Fibroblast of pulmonary artery (primary cell): ENCODE results near the gene IQCM.
A peak's percentile ranks its signal among the peaks of the same experiment; 100 is the strongest.

ENCODE experiments used
- DNase-seq: peaks from one replicate; pipeline ENCODE4 v3.0.0-alpha.2; 2010; ENCODE audit warnings: low read depth
- H3K4me3 ChIP-seq: replicated peaks from 2 replicates; pipeline ENCODE4 v1.5.1; 2011; ENCODE audit warnings: low read depth, mild to moderate bottlenecking, control low read depth, low read length, moderate library complexity
- TF ChIP-seq, protein P1 (sequence below): IDR thresholded peaks from 2 replicates; pipeline ENCODE4 v1.5.1; 2011; ENCODE audit warnings: mild to moderate bottlenecking, control low read depth, low read length, inconsistent platforms; ENCODE audit errors: missing control alignments

The IQCM gene

DNA sequence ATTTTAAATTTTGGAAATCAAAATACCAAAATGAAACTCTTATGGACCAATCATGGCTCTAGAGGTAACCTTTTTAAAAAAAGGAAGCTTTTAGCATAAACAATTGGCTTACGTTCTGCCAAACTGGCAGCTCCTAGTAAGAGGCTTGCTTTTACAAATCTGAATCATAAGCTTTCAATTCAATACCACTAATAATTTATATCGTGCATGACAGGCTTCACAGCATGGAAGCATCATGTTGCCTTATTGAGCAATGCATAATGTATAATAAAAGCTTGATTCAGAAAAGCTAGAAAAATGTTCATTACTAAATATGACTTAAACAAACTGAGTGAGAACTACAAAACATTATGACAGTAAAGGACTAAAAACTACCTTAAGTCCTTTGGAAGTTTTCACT is 280.9 kb downstream of the IQCM start:
- no peak for DNase-seq
- TF ChIP-seq, protein P1, sequence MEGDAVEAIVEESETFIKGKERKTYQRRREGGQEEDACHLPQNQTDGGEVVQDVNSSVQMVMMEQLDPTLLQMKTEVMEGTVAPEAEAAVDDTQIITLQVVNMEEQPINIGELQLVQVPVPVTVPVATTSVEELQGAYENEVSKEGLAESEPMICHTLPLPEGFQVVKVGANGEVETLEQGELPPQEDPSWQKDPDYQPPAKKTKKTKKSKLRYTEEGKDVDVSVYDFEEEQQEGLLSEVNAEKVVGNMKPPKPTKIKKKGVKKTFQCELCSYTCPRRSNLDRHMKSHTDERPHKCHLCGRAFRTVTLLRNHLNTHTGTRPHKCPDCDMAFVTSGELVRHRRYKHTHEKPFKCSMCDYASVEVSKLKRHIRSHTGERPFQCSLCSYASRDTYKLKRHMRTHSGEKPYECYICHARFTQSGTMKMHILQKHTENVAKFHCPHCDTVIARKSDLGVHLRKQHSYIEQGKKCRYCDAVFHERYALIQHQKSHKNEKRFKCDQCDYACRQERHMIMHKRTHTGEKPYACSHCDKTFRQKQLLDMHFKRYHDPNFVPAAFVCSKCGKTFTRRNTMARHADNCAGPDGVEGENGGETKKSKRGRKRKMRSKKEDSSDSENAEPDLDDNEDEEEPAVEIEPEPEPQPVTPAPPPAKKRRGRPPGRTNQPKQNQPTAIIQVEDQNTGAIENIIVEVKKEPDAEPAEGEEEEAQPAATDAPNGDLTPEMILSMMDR = no peak
- H3K4me3 ChIP-seq = no peak overlapping the region

DNA sequence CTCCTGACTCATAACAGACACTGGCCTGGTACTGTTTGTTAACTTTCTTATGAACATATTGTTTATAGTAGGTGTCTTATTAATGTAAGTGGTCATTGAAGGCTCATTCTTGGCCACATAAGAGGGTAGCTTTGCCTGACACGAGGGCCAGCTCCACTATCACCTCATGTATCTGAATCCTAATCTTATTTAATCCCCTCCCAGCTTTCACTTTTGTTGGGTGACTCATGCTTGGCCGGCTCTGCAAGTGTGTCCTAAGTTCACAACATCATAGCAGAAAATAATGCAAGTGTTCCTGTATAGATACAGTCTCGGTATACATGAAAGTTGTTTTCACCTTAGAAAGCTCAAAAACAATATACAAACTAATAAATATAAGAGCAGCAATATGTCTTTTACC is 283.8 kb downstream of the IQCM start:
- peak; percentile 15 for DNase-seq
- TF ChIP-seq, protein P1 = no peak
- no peak overlapping the region for H3K4me3 ChIP-seq

DNA sequence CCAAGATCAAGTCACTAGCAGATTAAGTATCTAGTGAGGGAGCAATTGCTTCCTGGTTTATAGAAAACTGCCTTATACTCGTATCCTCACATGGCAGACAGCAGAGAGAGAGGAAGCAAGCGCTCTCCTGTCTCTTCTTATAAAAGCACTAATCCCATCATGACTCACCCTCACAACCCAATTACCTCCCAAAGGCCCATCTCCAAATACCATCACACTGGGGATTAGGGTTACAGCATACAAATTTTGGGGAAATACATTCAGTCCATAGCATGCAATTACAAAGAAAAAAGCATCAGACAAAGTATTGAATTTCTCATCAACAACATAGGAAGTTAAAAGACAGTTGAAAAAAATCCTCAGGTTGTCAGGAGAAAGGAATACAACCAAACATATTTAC is 292.6 kb downstream of the IQCM start:
- TF ChIP-seq, protein P1 = no peak
- no peak overlapping the region for H3K4me3 ChIP-seq
- no peak for DNase-seq

DNA sequence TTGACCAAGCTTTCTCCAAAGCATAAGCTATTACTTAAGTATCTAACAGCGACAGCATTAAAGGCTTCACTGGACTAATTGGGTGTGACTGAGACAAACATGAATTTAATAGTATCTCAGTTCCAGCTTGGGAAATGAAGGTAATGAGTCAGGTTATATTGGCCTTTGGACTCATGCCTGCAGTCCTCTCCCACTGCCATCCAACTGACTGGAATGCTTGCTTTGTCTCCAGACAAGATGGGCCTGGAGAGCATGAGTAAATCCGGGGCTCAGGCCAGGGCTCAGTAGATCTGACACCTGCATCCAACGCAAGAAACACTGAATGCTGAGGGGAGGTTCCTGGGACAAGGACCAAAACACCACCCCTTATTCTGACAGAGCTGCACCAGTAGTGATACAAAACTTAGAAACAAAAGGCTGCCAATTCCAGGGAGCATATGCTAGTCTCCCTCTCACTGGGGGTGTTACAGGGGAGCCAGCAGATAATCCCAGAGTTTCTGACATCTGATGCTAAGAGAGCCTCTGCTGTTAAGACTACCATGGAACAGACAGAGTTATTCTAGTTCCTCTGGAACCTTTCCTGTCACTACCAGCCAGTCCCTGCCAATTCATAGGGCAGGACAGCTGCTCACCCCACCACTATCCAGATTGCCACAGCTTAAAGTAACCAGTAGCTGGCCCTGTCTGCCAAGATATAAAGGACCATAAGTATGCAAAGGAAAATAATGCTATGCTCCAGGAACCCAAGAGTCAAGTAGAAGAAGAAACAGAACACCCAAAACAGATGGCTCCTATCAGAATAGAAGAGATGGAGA is 293.8 kb downstream of the IQCM start:
- TF ChIP-seq, protein P1 = no peak
- DNase-seq = no peak
- no peak overlapping the region for H3K4me3 ChIP-seq

DNA sequence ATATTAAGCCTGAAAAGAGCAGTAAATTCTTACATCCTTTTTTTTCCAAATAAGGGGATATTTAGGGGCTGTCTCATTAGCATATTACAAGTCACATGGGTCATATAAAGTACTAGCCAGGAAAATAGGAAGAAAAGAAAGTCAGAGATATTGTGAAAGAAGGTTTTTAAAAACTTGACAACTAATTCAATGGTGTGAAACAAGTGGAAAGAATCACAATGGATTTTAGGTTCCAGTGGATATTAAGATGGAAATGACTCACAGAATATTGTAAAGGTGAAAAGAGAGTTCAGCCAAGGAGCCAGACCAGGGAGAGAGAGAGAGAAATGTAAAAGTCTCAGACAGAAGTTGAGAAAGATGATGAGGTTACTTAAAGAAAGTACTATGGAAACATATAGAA is 297.2 kb downstream of the IQCM start:
- DNase-seq = no peak
- H3K4me3 ChIP-seq = no peak overlapping the region
- TF ChIP-seq, protein P1 = no peak

DNA sequence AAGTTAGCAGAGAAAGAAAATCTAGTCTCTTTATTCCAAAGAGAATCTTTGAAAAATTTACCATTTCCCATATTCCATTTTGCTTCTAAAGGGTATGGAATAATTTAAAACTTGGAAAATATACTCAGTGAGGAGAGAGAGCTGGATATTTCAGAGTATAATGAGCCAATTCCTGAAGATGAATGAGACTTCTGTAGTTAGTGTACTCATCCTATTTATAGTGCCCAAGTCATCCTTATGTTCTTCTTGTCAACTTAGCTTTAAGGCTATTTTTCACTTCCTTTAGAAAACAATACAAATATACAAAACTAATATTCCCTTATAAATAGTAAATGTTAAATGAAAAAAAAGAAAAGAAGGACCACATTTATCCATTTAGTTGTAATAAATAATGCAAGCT is 302.6 kb downstream of the IQCM start:
- no peak for DNase-seq
- no peak overlapping the region for H3K4me3 ChIP-seq

DNA sequence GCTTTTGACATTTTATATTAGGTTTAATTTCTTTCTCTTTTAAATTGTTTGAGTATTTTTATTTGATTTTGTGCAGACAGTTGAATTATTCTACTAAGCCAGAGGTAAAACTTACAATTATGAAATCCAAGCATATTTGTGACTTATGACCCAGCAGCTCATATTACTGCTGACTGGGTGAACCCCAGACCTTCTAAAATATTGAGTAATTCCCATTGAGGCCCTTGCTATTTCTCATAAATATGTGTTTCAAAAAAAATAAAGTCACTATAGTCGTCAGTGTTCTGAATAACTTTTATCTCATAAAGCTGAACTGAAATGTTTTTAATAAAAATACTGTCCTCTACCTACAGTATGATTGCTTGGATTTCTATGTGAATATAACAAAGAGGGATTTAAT is 303.1 kb downstream of the IQCM start:
- TF ChIP-seq, protein P1 = no peak
- DNase-seq = peak; percentile 8

More for the DNA sequence above, 302.6 kb downstream of the IQCM start:
- TF ChIP-seq, protein P1 = no peak

More for the DNA sequence above, 303.1 kb downstream of the IQCM start:
- H3K4me3 ChIP-seq = no peak overlapping the region
